WI38 (cell line): ENCODE results near the gene SAMD4A.

ENCODE experiments used
- H3K4me3 ChIP-seq: 2 replicates; pipeline ENCODE4 v1.5.1; 2011; ENCODE audit warnings: low read depth, mild to moderate bottlenecking, control low read depth, low read length
- TF ChIP-seq, protein P1 (sequence below): IDR thresholded peaks from 2 replicates; pipeline ENCODE4 v1.5.1; 2012; ENCODE audit warnings: low read depth, mild to moderate bottlenecking, control low read depth, low read length

SAMD4A gene

DNA sequence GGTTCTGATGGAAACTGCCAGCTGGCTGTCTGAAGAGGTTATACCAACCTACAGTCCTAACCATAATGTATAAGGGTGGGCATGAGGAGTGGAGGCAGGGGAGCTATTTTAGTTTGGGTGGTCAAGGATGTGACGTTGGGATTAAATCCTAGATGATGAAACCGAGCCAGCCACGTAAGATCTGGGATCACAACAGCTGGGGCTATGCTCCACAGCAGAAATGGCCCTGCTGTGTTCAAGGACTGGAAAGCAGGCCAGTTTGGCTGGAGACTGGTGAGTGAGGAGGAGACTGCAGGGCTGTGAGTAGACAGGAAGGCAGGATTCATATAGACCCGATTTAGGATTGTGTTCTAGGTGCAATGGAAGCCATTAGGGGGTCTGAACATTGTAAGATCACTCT lies 66.1 kb downstream of the SAMD4A start:
- H3K4me3 ChIP-seq: no peak overlapping the region
- TF ChIP-seq, protein P1, sequence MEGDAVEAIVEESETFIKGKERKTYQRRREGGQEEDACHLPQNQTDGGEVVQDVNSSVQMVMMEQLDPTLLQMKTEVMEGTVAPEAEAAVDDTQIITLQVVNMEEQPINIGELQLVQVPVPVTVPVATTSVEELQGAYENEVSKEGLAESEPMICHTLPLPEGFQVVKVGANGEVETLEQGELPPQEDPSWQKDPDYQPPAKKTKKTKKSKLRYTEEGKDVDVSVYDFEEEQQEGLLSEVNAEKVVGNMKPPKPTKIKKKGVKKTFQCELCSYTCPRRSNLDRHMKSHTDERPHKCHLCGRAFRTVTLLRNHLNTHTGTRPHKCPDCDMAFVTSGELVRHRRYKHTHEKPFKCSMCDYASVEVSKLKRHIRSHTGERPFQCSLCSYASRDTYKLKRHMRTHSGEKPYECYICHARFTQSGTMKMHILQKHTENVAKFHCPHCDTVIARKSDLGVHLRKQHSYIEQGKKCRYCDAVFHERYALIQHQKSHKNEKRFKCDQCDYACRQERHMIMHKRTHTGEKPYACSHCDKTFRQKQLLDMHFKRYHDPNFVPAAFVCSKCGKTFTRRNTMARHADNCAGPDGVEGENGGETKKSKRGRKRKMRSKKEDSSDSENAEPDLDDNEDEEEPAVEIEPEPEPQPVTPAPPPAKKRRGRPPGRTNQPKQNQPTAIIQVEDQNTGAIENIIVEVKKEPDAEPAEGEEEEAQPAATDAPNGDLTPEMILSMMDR: no peak

DNA sequence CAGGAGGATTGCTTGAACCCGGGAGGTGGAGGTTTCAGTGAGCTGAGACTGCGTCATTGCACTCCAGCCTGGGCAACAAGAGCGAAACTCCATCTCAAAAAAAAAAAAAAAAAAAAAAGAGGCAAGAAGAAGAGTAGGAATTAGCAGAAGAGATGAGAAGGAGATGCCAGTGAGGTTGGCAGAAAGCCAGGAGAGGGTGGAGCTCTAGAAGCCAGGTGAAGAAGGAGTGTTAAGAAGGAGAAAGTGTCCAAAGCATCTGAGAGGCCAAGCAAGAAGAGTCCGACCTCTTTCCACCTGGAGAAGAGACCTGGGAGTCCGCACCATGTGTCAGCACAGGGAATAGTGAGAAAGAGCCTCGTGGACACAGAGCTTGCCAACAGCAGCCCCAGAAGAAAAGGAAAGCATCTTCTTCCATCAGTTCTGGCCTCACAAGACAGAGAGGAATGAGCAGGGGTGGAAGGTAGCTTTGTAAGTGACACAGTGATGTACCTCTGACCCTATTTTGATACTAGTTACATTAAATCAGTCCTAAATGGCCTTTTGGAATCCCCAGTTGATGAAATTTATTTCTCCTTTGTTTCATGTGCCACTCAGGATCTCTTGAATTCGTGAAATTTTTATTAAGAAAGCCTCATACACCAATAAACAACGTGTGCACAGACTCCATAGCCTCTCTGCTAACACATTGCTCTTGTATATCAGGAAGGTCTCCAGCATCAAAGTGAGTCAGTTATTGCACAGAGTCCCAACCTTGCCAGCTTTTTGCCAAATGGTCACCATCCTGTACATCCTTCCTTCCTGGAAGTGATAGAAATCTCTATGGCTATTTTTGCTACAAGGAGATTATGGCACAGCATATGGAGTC lies 70.6 kb downstream of the SAMD4A start:
- no peak overlapping the region for H3K4me3 ChIP-seq
- TF ChIP-seq, protein P1: no peak

DNA sequence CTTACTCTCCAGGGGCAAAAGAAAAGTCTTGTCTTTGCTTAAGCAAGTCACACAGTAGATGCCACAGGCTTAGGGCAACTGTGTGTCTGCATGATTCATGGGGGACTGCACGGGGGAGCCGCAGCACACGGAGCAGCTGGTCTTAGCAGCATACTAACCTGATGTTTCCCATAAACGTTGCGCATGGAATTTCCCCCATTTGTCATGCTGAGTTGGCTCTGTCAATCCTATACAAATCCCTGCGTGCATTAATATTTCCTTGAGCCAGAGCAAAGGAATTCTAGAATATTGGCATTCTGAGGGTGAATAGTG lies 71.2 kb downstream of the SAMD4A start:
- TF ChIP-seq, protein P1: no peak
- no peak overlapping the region for H3K4me3 ChIP-seq

DNA sequence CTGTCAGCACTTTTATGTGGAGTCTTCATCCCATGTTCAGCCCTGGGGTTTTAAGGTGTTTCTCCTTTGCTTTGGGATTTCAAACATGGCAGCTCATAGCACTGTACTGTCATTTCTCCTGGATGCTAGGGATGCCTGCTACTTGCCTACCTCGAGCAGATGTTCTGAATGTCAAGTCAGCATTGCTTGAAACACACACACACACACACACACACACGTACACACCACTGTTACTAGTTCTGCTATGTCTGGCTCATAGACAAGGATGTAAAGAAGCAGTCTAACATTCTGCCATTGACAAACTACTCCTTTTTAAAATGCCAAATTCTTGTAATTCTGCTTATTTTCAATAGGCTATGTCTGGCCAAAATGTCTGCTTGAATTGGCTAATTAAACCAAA lies 72.7 kb downstream of the SAMD4A start:
- TF ChIP-seq, protein P1: no peak

DNA sequence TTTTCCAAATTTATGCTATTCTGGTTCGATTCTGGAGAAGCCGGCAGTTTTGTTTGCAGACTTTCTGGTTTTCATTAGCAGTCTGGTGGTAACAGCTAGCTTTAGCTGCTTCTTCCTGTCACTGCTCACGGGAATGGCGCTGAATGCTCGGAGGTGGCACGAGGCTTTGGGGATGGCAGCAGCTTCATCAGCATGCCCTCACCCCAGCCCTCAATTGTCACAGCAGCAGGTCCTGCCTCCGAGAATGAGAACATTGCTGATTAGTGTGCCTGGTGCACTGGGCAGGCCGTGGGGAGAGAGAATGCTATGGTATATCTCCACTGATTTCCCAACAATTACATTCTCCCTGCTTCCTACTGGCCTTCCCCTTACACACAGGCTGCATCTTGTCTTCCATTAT lies 73.6 kb downstream of the SAMD4A start:
- H3K4me3 ChIP-seq: no peak overlapping the region
- TF ChIP-seq, protein P1: no peak

More for the DNA sequence above, 72.7 kb downstream of the SAMD4A start:
- H3K4me3 ChIP-seq: no peak overlapping the region

DNA sequence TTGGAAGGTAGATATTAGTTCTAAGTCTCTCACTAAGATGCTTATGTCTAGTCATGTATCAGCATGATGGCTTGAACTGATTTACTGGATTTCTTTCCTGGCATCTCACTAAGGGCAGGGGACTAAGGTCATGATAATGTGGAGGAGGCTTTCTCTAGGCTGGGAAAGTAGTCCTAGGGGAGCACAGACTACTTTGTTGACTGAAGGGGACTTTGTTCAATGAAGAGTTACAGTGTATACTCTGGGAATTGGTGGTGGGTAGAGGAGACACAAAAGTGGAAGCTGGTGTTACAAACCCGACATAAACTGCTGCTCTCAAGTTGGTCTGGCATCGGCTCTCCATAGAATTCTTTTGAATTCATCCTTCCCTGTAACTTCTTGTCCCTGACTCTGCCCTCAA lies 75.2 kb downstream of the SAMD4A start:
- H3K4me3 ChIP-seq: no peak overlapping the region
- TF ChIP-seq, protein P1: no peak

DNA sequence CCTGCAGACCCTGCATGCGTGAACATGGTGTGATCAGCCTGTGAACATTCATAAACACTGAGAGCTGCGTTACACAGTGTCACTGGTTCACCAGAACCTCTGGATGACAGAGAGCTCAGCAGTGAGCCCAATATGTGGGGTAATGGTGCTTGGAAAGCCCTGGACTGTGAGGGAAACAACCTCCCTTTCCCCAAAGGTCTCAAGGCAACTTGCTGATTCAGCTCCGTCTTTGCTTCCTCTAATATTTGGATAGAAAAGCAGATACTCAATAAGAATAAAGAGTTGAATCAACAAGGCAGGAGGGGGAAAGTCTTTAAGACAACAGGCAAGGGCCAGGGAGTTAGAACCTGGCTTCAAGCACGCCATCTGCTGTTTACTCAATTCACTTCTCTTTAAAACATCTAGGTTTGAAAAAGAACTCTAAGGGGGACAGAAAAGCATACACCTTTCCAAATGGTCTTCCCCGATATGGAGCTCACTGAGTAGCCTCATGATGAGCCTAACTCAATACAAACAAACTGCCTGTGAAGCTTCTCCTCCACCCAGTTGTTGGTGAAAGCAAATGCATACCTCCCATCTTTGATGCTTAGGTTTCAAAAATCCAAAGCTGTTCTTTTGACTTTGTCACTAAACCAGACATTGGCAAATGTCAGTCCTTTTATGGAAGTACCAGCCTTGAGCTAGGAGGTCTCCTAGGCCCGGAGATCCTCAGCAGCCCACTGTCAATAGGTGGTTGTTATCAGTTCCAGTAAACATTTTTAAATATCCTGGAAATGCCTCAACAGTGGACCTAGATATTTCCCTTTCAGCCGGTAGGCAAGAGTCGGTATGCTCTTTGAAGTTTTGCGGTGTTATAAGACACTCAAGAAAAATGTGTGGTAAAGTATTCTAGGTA lies 76.1 kb downstream of the SAMD4A start:
- H3K4me3 ChIP-seq: no peak overlapping the region
- TF ChIP-seq, protein P1: no peak
